Erythroblast (primary cell): ENCODE data around the gene SLC22A4.

Experiments used
- DNase-seq, 2 experiments: peaks; one replicate each; lab custom pipeline; 2025; lab: John Stamatoyannopoulos, UW
- GATA1 ChIP-seq: IDR thresholded peaks from 2 replicates; pipeline ENCODE4 v1.6.1; 2011; ENCODE audit warnings: low read depth, mild to moderate bottlenecking, control low read depth, low read length, moderate library complexity
- POLR2A ChIP-seq: IDR thresholded peaks from 2 replicates; pipeline ENCODE4 v1.6.1; 2011; ENCODE audit warnings: mild to moderate bottlenecking, low read length

Gene SLC22A4

DNA sequence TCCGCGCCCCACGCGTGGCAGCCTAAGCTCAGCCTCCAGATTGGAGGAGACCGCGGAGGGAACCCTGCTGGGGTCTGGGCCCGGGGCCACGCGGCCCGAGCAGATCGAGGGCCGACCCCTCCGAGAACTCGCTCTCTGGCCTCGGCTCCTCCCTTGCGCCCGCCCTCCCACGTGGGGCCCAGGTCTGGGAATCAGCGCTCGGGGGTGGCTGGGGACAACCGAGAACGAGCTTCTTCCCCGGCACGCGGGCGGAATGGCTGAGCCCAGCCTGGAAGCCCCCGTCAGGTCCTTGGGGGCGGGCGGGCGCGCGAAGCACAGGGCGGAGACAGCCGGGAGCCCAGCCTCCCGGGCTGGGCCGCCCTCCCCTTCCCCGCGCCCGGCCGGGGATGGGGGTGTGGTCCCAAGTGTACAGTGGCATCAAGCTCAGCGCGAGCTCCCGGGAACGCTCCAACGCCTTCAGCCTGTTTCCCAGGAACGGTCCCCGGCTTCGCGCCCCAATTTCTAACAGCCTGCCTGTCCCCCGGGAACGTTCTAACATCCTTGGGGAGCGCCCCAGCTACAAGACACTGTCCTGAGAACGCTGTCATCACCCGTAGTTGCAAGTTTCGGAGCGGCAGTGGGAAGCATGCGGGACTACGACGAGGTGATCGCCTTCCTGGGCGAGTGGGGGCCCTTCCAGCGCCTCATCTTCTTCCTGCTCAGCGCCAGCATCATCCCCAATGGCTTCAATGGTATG, at the start of gene SLC22A4:
Gene SLC22A4 (plus strand): TSS at position 403 of the 736 bp plus-strand sequence. CDS start 223 bp downstream, at position 626.
- peak; percentile 76 for TF ChIP-seq POLR2A
- TF ChIP-seq GATA1 = no peak

DNA sequence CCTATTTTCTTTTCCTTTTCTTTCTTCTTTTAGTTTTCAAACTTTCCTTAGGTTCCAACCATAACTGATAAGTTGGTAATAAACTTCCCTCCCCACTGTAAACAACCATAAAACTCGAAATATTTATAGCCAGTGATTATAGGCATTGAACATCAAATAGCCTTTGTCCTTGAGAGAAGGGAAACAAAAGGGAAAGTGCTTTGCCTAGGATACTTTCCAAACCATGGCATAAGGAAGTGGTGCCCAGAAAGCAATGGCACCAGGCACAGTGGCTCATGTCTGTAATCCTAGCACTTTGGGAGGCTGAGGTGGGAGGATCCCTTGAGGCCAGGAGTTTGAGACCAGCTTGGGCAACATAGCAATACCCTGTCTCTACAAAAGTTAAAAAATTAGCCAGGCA, 48.6 kb upstream of the SLC22A4 start:
- DNase-seq = no peak
- TF ChIP-seq GATA1 (no peak), POLR2A (no peak)

More for the DNA sequence above, at the start of gene SLC22A4:
- peak; percentile 92 to 93 for DNase-seq

DNA sequence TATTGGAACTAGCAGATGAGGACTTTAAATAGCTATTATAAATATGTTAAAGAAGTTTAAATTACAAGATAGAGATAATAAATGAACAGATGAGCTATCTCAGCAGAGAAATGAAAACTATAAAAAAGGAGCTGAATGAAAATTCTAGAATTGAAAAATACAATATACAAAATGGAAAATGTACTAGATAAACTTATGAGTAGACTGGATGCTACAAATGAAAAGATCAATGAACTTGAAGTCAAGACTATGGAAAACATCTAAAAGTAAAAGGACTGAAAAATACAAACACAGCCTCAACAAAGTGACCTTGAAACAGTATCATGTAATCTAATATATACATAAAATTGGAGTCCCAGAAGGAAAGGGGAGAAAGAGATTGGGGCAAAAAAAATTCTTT, 47.4 kb upstream of the SLC22A4 start:
- DNase-seq = no peak
- TF ChIP-seq POLR2A (no peak), GATA1 (no peak)

DNA sequence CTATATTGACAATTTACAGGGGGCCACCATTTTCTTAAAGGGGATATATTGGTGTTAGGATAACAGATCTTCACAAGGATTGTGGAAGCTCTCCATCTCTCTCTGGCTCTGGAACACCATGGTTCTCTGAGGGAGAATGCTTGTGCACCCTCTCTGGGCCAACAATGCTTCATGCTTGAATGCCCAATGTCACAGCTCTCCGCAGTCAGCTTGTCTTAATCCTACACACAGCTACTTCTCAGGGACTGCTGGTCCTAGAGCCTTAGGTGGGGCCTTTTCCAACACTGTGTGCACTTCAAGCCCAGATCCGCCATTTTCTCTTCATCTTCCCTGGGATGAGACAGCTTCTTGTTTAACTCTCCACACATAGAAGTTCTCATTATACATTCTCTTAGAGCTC, 43.6 kb upstream of the SLC22A4 start:
- no peak for TF ChIP-seq POLR2A
- TF ChIP-seq GATA1 = no peak
- DNase-seq = no peak

DNA sequence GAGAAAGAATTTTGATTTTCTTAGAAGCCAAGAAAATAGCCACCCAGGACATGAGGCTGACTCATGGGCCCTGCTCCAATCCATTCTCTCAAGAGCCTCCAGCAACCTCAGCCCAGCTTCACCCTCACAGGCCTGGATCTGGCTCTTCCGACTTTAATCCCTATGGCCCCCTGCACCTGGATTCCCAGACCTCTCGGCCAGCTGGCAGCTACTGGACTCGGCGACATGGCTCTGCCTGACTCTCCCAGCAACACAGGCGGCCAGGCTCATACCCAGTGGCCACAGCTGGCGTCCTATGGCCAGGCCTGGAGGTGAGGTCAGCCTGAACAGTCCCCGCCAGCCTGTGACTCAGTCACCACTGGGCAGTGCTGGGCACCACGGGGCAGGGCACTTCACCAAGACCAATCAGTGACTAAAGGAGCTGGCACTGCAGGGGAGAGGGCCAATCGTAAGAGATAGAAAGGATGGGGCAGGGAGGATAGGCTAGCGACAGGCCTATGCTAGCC, 42.9 kb upstream of the SLC22A4 start:
- no peak for DNase-seq

DNA sequence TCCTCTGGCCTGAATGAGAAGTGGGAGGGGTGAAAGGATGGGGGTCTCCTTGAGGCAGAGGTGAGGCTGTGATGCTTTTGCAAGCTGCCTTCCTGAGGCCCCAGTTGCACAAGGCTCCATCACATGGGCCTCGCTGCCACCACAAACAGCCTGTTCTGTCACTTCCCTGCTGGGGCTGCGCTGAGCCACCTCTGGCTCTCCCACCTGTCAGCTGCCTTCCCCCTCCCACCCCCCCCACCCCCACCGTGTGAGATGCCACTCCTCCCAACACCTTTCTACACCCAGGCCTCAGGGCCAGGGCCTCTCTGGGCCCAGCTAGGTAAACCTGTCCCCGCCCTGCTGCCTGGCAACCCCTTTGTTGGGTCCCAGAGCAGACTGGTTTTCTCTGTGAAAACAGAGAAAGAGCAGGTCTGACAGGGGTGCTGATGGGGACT, 41.2 kb upstream of the SLC22A4 start:
- DNase-seq = no peak
- TF ChIP-seq POLR2A (no peak), GATA1 (no peak)

More for the DNA sequence above, 42.9 kb upstream of the SLC22A4 start:
- TF ChIP-seq POLR2A (no peak), GATA1 (no peak)

DNA sequence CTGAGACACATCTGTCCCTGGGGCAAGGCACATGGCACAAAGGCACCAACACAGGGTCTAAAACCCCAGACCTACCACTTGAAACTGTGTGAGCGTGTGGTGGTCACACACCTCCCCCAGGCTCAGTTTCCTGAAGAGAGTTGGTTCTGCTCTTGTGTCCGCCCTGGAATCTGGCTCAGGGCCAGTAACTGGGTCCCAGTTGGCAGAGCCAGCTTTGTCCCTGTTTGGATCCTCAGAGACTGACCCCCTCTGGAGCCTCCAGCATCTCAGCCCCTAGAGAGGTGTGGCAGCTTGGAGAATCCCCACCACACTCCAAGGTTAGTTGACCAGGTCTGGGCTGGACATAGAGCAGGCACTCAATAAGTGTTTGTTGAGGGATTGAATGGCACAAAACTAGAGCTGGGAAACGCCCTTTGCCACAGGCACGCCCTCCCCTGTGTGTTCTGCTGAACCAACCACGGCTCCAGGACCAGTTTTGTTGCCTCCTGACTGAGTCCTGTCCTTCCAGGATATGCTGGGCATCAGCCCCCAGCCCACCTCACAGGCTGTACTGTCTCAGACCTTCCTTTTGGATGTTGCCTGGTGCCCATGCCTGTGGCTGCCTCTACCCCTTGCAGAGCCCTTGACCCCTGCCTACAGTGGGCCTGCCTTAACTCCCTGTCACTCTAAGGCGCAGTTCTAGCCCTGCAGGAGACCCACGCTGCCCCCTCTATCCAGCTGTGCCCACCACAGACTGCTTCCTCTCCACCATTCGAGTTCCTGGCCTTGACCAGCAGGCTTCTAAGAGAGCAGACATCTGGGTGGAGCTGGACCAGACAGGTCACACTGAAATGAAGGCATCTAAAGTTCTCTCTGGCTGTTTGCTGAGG, 40.5 kb upstream of the SLC22A4 start:
- TF ChIP-seq POLR2A (no peak), GATA1 (no peak)
- DNase-seq = no peak

DNA sequence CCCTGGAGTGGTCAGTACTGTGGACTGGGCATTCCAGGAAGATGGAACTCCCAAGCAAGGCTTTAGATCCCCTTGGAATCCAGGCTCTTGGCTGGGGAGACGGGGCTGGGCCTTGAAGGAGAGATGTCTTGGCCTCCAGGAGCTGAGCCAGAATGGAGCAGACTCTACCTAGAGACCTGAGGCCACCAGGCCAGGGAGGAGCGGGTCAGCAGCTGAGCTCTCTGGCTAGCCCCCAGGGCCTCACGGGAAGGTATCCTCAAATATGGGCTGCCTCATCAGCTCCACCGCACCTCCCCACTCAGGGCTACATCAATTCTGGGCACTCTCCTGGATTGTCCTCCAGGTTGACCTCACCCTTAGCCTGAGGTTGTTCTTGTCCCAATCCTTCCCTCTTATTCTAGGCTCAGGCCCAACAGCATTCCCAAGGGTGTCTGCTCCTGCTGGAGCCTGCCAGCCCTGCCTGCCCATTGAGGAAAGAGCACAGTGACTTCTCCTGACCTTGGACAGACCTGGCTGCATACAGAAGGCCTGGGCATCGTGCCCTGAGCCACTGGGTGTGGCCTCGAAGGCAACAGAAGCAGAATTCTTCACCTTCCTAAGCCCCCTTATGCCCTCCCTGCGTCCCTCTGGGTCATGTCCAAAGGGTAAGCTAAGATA, 39.7 kb upstream of the SLC22A4 start:
- no peak for DNase-seq
- TF ChIP-seq POLR2A (no peak), GATA1 (no peak)

DNA sequence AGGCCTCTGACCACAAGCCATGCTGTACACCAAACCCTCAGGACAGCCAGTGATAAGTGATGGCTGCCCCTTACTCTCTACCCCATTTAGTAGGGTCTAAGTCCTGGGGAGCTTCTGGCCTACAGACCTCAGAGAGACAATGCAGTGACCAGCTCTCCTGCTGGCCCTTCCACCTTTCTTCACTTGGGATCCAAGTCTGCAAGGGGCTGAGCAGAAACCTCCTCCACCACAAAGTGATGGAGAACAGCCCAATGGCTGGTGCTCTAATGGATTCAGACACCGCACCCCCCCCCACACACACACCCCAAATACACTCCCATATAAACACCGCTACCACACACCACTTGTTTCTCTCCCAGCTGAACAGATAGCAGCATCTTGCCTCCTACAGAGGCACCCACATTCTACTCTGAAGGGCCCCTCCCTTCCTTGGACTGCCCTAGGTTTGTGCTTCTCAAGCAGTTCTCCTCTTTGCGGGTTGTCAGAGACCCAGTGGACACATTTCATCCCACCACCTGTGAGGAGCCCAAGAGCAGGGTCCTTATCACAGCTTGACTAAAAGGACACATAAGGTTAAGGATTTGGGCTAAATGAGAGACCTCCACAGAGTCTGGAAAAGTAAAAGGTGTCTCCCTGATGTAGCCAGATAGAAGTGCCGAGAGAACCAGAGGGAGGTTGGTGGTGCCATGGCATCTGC, 38.0 kb upstream of the SLC22A4 start:
- no peak for DNase-seq
- TF ChIP-seq GATA1 (no peak), POLR2A (no peak)

DNA sequence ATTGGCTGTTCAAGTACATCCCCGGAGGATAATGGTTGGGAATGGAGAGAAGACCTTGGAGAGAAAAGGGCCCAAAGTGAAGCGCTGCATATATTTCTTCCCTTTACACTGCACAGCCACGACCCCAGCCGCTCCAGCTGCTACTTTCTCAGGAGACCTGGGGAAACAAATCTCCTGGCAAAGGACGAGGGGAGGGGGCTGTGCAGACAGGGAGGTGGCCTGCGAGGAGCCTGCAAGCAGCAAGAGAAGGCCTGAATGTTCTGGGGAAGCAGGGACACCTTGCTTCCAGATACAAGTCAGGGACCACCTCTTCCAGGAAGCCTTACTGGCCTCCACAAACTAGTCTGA, 37.4 kb upstream of the SLC22A4 start:
- DNase-seq = no peak

DNA sequence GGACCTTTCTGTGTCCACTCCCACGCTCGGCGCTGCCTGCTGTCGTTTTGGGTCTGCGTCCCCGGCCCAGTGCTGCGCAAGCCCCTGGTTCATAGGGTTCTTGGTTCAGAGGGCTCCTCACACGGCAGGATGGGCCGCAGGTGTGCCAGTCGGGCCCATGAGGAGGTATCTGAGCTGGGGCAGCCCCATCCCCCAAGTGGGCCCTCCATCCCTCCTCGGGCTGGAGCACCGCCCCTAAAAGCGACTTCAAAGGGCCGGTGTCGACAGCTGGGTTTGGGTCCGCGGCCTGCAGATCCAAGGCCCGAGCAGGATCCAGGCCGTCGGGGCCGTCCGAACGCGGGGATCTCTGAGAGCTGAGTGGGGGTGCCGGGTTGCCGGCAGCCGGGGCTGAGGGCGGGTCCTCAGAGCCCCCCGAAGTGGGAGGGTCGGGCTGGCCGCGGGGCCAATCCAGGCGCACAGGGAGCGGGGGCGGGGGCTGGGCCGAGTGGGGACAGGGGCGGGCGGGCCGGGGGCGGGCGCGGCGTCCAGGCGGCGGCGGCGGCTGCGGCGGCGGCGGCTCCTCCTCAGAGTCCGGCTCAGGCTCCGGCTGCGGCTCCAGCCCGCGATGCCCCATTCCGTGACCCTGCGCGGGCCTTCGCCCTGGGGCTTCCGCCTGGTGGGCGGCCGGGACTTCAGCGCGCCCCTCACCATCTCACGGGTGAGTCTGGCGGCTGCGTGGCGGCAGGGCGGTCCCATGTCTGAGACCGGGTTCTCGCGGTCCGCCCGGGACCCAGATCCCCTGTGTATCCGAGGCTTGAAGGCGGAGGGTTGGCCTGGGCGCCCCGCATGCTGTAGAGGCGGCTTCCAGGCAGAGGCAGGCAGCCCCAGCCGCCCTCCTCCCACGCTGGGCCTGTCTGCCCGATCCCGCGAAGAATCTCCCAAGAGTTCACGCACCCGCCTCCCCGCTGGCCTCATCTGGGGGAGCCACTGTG, 36.8 kb upstream of the SLC22A4 start, which contains the start of gene PDLIM4:
Gene PDLIM4 (plus strand): TSS at position 566 of the 971 bp plus-strand sequence. CDS start 39 bp downstream, at position 605.
- DNase-seq = no peak
- TF ChIP-seq GATA1 (no peak), POLR2A (no peak)

More for the DNA sequence above, 37.4 kb upstream of the SLC22A4 start:
- TF ChIP-seq POLR2A (no peak), GATA1 (no peak)
